Chondrocyte (in vitro differentiated cells): ENCODE results near the gene DHX57. TPM values are rescaled to one million over a fixed set of nuclear protein-coding genes. Genes with fewer than 3 reads are reported as not detected.

Source experiments
- DNase-seq: peaks from one replicate; pipeline ENCODE4 v3.0.0; 2021; ENCODE audit warnings: mixed read lengths, low spot score
- H3K27ac Mint-ChIP-seq: one replicate; pipeline ENCODE4 v1.8.0; 2021; ENCODE audit warnings: mild to moderate bottlenecking, moderate library complexity, mixed read lengths; ENCODE audit not compliant: unreplicated experiment
- H3K27me3 Mint-ChIP-seq: 2 replicates; pipeline ENCODE4 v1.8.0; 2021; ENCODE audit warnings: low read depth, mixed read lengths
- H3K36me3 Mint-ChIP-seq: 2 replicates; pipeline ENCODE4 v1.8.0; 2021; ENCODE audit warnings: low read depth, mixed read lengths
- H3K4me1 Mint-ChIP-seq: 2 replicates; pipeline ENCODE4 v1.8.0; 2021; ENCODE audit warnings: low read depth, mild to moderate bottlenecking, mixed read lengths
- H3K4me3 Mint-ChIP-seq: one replicate; pipeline ENCODE4 v1.8.0; 2021; ENCODE audit warnings: mild to moderate bottlenecking, moderate library complexity, mixed read lengths; ENCODE audit not compliant: unreplicated experiment
- H3K9me3 Mint-ChIP-seq: 2 replicates; pipeline ENCODE4 v1.8.0; 2021; ENCODE audit warnings: low read depth, mixed read lengths
- CTCF ChIP-seq: fragments of 200-600 bp; sonication (generic); IDR thresholded peaks from 2 replicates; pipeline ENCODE4 v1.5.0; 2021; ENCODE audit warnings: antibody characterized with exemption, mild to moderate bottlenecking, moderate library complexity
- total RNA-seq: library from RNA; stranded (reverse); gene quantifications from 3 replicates; pipeline ENCODE4 v1.2.1, GENCODE V29; 2021

The DHX57 gene
- total RNA-seq, 1 donor from 2014 or later, result 18.2 TPM

- no peak for TF ChIP-seq CTCF
- no peaks in the 10 kb centered on the region for H3K9me3 Mint-ChIP-seq
- no peaks in the 10 kb centered on the region for H3K27me3 Mint-ChIP-seq
- H3K4me1 Mint-ChIP-seq, result no peaks in the 10 kb centered on the region
- H3K27ac Mint-ChIP-seq, result no peak overlapping the region
- DNase-seq, result no peak
- no peak overlapping the region for H3K4me3 Mint-ChIP-seq
- H3K36me3 Mint-ChIP-seq, result peaks cover 3% of the 10 kb centered on the region
These were observed 12.3 kb upstream of the DHX57 start for GRCh38 chr2:38887902-38888554.

DNA sequence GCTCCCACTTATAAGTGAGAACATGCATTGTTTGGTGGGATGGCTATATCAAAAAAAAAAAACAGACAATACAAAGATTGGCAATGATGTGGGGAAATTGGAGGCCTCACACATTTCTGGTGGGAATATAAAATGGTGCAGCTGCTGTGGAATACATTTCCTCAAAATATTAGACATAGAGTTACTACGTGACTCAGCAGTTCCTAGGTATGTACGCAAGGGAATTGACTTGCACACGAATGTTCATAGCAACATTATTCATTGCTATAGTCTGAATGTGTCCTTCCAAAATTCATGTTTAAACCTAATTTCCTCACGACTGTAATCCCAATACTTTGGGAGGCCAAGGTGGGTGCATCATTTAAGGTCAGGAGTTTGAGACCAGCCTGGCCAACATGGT is 11.6 kb upstream of the DHX57 start:
- H3K36me3 Mint-ChIP-seq, result peaks cover 5% of the 10 kb centered on the region
- no peak for TF ChIP-seq CTCF
- H3K4me1 Mint-ChIP-seq, result no peaks in the 10 kb centered on the region
- DNase-seq, result no peak
- no peaks in the 10 kb centered on the region for H3K9me3 Mint-ChIP-seq
- no peak overlapping the region for H3K4me3 Mint-ChIP-seq
- no peaks in the 10 kb centered on the region for H3K27me3 Mint-ChIP-seq
- H3K27ac Mint-ChIP-seq, result no peak overlapping the region

- Mint-ChIP-seq H3K36me3 (peaks cover 7% of the 10 kb centered on the region), H3K4me3 (no peak overlapping the region), H3K27ac (no peak overlapping the region), H3K4me1 (no peaks in the 10 kb centered on the region), H3K9me3 (no peaks in the 10 kb centered on the region), H3K27me3 (no peaks in the 10 kb centered on the region)
- DNase-seq, result no peak
- TF ChIP-seq CTCF, result no peak
These were observed 10.3 kb upstream of the DHX57 start for GRCh38 chr2:38886063-38886462.

GRCh38 chr2:38876407-38876806 is 673 bp upstream of the DHX57 start:
- H3K9me3 Mint-ChIP-seq, result peaks cover 9% of the 10 kb centered on the region
- no peaks in the 10 kb centered on the region for H3K27me3 Mint-ChIP-seq
- TF ChIP-seq CTCF, result no peak
- H3K27ac Mint-ChIP-seq, result peak overlapping the region; percentile 95
- H3K36me3 Mint-ChIP-seq, result peaks cover 7% of the 10 kb centered on the region
- H3K4me1 Mint-ChIP-seq, result peaks cover 27% of the 10 kb centered on the region
- peak overlapping the region; percentile 99 for H3K4me3 Mint-ChIP-seq
- no peak for DNase-seq

DNA sequence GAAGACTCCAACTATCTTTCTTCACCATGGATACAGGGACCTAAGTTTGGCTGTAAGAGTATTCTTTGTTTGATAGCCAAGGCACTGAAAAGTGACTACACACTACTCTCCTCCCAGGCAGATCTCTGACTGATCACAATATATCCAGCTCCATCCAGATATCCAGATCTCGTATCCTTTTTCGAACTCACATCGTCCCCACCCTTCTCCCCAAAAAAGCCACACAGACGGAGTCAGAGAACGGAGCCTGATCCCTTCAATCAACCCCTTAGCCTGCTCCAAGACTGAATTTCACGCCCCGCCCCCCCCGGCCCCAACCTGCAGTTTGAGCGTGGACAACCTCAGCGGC is 533 bp downstream of the DHX57 start:
- DNase-seq, result no peak
- peak overlapping the region; percentile 95 for H3K27ac Mint-ChIP-seq
- peaks cover 7% of the 10 kb centered on the region for H3K36me3 Mint-ChIP-seq
- H3K9me3 Mint-ChIP-seq, result peaks cover 11% of the 10 kb centered on the region
- H3K4me3 Mint-ChIP-seq, result peak overlapping the region; percentile 99
- H3K4me1 Mint-ChIP-seq, result peaks cover 27% of the 10 kb centered on the region
- no peaks in the 10 kb centered on the region for H3K27me3 Mint-ChIP-seq
- TF ChIP-seq CTCF, result peak; percentile 5
